GM19099 (cell line): ENCODE data around the gene ABRACL.

Experiments used
- POLR2A ChIP-seq: IDR thresholded peaks from 3 replicates; pipeline ENCODE4 v1.6.1; 2011; ENCODE audit warnings: low read depth; ENCODE audit not compliant: insufficient read length; ENCODE audit errors: extremely low read depth

The ABRACL gene

GRCh38 chr6:139028658-139029469 is at the start of gene ABRACL:
ABRACL (plus strand) TSS chr6:139028745; CDS start chr6:139034161, 5,416 bp downstream.
- TF ChIP-seq POLR2A: peak; percentile 66

GRCh38 chr6:138979365-138979764 is 49.2 kb upstream of the ABRACL start:
- TF ChIP-seq POLR2A: no peak

GRCh38 chr6:138979813-138980668 is 48.5 kb upstream of the ABRACL start:
- no peak for TF ChIP-seq POLR2A

- TF ChIP-seq POLR2A: no peak
Measured at GRCh38 chr6:138981416-138981815, 47.1 kb upstream of the ABRACL start.

- TF ChIP-seq POLR2A: no peak
Measured at GRCh38 chr6:138986578-138986977, 42.0 kb upstream of the ABRACL start.

- no peak for TF ChIP-seq POLR2A
Measured at GRCh38 chr6:138987080-138987642, 41.4 kb upstream of the ABRACL start.

GRCh38 chr6:138987643-138988468 is 40.7 kb upstream of the ABRACL start, which contains the start of gene REPS1:
REPS1 (minus strand) TSS chr6:138988253; CDS start chr6:138987682, 571 bp downstream.
- TF ChIP-seq POLR2A: peak; percentile 90

GRCh38 chr6:138988469-138988834 is 40.1 kb upstream of the ABRACL start:
- no peak for TF ChIP-seq POLR2A

GRCh38 chr6:138989098-138989983 is 39.2 kb upstream of the ABRACL start:
- TF ChIP-seq POLR2A: no peak

- no peak for TF ChIP-seq POLR2A
Measured at GRCh38 chr6:138991206-138991605, 37.3 kb upstream of the ABRACL start.

- TF ChIP-seq POLR2A: no peak
Measured at GRCh38 chr6:138996524-138996923, 32.0 kb upstream of the ABRACL start.

- TF ChIP-seq POLR2A: no peak
Measured at GRCh38 chr6:138997136-138997535, 31.4 kb upstream of the ABRACL start.

GRCh38 chr6:138999949-139000725 is 28.4 kb upstream of the ABRACL start:
- TF ChIP-seq POLR2A: no peak
